Cardiac ventricle fibroblast (primary cell): ENCODE measurements around the gene BRD3. TPM values are rescaled to one million over a fixed set of nuclear protein-coding genes. Genes with fewer than 3 reads are reported as not detected.

Source experiments
- total RNA-seq: library from RNA; depleted of rRNA; stranded (reverse); fragments of >200 nt; gene quantifications from 2 replicates; pipeline ENCODE4 v1.2.3, GENCODE V29; 2015

The BRD3 gene
- 17.1 and 21.6 TPM in 2 replicates for total RNA-seq

DNA sequence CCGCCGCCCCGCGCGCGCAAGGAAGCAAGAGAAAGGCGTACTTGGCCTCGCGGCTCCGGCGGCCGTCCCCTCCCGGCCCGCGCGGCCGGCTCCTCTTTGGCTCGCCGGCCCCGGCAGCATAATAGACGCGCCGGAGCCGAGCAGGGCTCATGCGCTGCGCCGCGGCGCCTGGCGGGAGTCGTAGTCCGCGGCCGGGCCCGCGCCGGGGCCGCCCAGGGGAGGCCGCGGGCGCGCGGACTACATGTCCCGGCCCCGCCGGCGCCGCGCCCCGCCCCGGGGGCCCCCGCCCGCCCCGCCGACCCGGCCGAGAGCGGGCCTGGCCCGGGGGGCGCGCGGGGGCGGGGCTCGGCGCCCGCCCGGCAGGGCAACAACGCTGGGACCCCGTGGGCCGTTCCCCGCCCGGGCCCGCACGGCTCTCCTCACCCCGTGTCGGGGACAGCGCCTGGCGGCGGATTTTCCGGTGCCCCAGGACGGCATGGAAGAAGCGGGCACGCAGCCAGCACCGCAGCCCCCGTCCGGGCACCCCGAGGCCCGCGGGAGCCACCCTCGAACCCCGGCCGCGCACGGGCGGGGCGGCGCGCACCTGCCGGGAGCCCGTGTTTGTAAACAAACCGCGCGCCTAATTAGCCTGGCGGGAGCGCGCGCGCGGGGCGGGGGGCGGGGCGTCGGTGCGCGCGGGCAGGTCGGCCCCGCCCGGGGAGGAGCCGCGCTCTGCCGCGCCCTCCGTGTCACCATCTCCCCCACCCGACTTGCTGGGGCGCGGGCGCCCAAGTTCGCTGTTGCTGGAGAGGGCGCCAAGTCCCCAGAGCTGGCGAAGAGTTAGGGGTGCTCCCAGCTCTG is at the start of gene BRD3:
TSS of gene BRD3 (minus strand) at position 123 of the 840 bp plus-strand sequence. CDS start 14,549 bp downstream, outside the sequence.

DNA sequence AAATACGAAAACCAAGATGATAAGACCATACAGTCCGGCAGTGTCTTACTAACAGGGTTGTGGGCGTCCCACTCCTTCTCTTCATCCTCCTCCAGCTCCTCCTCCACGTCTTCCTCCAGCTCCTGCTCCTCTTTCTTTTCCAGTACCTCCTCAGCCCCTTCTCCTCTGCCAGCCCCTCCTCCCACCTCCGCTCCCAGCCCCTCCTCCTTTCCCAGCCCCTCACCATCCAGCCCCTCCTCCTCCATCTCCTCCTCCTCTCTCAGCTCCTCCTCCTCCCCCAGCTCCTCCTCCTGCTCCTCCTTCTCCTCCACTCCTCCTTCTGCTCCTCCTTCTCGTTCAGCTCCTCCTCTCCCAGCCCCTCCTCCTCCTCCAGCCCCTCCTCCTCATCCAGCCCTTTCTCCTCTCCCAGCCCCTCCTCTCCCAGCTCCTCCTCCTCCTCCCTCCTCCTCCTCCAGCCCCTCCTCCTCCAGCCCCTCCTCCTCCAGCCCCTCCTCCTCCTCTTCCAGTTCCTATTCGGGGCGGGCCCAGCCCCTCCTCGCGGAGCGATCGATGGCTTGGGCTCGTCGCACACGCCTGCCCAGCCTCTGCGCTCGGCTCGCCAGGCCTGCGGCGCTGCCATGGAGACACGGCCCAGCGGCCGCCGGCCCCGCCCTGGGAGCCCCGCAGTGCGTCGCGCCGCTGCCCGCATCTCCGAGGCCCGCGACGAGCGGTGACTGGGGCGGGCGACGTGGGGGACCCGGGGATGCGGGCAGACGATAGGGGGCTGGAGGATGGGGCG is 42.8 kb downstream of the BRD3 start, which contains the start of gene BRD3OS:
TSS of gene BRD3OS (plus strand) at position 654 of the 778 bp plus-strand sequence. CDS start 1,267 bp downstream, outside the sequence.

DNA sequence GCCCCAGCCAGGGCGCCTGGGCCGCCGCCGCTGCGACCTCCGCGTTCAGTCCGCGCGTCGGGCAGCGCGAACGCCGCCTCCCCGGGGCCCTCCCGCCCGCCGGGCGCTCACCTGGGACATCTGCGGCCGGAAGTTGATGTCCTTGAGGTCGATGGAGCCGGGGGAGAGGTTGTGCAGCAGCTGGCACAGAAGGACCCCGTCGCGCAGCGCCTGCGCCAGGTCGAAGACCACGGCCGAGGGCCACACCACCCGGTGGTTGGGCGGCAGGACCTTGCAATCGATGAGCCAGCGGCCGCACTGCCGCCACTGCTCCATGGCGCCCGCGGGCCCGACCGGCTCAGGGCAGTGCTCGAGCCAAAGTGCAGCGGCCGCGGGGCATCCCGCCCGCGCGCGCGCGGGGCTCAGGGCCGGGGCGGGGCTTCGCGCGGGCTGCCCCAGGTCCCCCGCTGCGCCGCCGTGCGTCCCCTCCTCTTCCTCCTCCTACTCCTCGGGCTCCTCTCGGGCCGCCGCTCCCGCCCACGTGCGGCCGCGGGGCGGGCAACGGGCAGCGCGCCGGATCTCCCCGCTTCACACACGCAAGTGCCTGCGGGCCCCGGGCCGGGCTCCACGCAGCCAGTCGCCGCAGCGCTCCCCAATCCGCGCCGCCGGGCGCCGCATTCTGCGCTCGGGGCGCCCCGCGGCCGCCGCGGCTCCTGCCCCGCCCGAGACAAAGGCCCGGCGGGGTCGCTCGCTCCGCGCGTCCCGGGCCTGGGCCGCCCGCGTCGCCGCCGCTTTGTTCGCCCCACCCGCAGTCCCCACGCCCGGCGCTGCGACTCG is 75.7 kb downstream of the BRD3 start, which contains the start of gene VAV2:
TSS of gene VAV2 (minus strand) at position 361 of the 816 bp plus-strand sequence. CDS start at position 315, 46 bp downstream.

Other genes with a start within 250 kb of the BRD3 start
- 9.4 and 11.4 TPM in 2 replicates for gene VAV2, start 75.7 kb downstream of the BRD3 start, total RNA-seq
- 23.1 and 24.7 TPM in 2 replicates for gene BRD3OS, start 42.5 kb downstream of the BRD3 start, total RNA-seq
- gene WDR5, start 68.1 kb upstream of the BRD3 start, total RNA-seq = 14.6 and 17.1 TPM in 2 replicates
- not detected in 2 replicates for gene RNU6ATAC, start 96.5 kb upstream of the BRD3 start, total RNA-seq